Neural progenitor cell (in vitro differentiated cells): ENCODE results near the gene PROM2.

Source experiments
- EZH2phosphoT487 ChIP-seq: fragments of 200-600 bp; sonication (generic); IDR thresholded peaks from 2 replicates; pipeline ENCODE4 v1.6.1; 2017; ENCODE audit warnings: antibody characterized with exemption
- TF ChIP-seq, protein P1 (sequence below): fragments of 200-600 bp; sonication (generic); IDR thresholded peaks from 2 replicates; pipeline ENCODE4 v1.5.1; 2017; ENCODE audit warnings: antibody characterized with exemption, mild to moderate bottlenecking

DNA sequence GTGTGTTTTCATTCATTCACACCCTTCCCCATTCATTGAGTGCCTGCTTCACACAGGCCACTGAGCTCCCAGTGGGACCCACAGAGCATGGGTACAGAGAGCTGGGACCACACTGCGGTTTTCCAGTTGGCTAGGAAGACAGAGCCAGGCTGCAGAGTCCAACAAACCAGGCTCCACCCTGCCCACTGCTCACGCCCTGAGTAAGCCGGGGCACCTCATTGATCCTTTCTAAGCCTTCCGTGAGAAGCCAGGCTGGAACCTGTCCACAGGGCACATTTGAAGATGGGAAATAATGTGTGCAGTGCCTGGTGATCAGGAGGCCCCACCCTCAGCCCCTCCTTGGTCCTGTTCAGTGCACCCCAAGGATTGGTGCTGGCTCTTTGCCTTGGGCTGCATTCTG, 36.4 kb downstream of the PROM2 start:
- TF ChIP-seq, protein P1, sequence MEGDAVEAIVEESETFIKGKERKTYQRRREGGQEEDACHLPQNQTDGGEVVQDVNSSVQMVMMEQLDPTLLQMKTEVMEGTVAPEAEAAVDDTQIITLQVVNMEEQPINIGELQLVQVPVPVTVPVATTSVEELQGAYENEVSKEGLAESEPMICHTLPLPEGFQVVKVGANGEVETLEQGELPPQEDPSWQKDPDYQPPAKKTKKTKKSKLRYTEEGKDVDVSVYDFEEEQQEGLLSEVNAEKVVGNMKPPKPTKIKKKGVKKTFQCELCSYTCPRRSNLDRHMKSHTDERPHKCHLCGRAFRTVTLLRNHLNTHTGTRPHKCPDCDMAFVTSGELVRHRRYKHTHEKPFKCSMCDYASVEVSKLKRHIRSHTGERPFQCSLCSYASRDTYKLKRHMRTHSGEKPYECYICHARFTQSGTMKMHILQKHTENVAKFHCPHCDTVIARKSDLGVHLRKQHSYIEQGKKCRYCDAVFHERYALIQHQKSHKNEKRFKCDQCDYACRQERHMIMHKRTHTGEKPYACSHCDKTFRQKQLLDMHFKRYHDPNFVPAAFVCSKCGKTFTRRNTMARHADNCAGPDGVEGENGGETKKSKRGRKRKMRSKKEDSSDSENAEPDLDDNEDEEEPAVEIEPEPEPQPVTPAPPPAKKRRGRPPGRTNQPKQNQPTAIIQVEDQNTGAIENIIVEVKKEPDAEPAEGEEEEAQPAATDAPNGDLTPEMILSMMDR: no peak
- TF ChIP-seq EZH2phosphoT487: no peak
